Naive thymus-derived CD8-positive, alpha-beta T cell (primary cell): ENCODE measurements around the gene CHD2. TPM values are rescaled to one million over a fixed set of nuclear protein-coding genes. Genes with fewer than 3 reads are reported as not detected.

ENCODE experiments used
- ATAC-seq, 2 donors: fragments of 150-1000 bp; cut with Tn5 transposase in 1 of 2; sonication (Bioruptor Pico), chemical (Tn5 transposase) in 1 of 2; 1 replicate in 1 of 2; 2 replicates in 1 of 2; pipeline ENCODE4 v1.10.0; 2021; ENCODE audit warnings: mild to moderate bottlenecking in 2 of 2, moderate library complexity in 2 of 2
- POLR2A ChIA-PET: fragments of 350-600 bp; sonication (Branson Sonifier 250); formaldehyde crosslinking; loops from one replicate; lab custom pipeline; 2021; ENCODE audit warnings: antibody characterized with exemption; lab: Charles Lee
- DNase-seq, 10 donors: peaks; one replicate each; pipeline versions ENCODE4 v3.0.0 to v3.0.0-alpha.2; 2020 to 2022
- H3K27ac Mint-ChIP-seq, 10 donors: one replicate each; pipeline ENCODE4 v1.8.0; 2020 to 2022; ENCODE audit warnings: mild to moderate bottlenecking in 10 of 10, mixed read lengths in 10 of 10, moderate library complexity in 4 of 10, inconsistent platforms in 1 of 10
- H3K27me3 Mint-ChIP-seq, 5 donors: one replicate each; pipeline ENCODE4 v1.8.0; 2021 to 2022; ENCODE audit warnings: mixed read lengths in 5 of 5
- H3K36me3 Mint-ChIP-seq, 3 donors: one replicate each; pipeline ENCODE4 v1.8.0; 2020 to 2022; ENCODE audit warnings: mixed read lengths in 3 of 3, mild to moderate bottlenecking in 2 of 3, inconsistent platforms in 1 of 3
- H3K4me1 Mint-ChIP-seq, 4 donors: one replicate each; pipeline ENCODE4 v1.8.0; 2021 to 2022; ENCODE audit warnings: mixed read lengths in 4 of 4
- H3K4me3 Mint-ChIP-seq, 10 donors: one replicate each; pipeline ENCODE4 v1.8.0; 2020 to 2022; ENCODE audit warnings: mild to moderate bottlenecking in 10 of 10, mixed read lengths in 10 of 10, moderate library complexity in 6 of 10, inconsistent platforms in 1 of 10
- H3K9me3 Mint-ChIP-seq, 9 donors: one replicate each; pipeline ENCODE4 v1.8.0; 2020 to 2022; ENCODE audit warnings: mixed read lengths in 9 of 9, mild to moderate bottlenecking in 3 of 9, inconsistent platforms in 1 of 9, moderate library complexity in 1 of 9
- microRNA-seq: library from miRNA; unstranded; fragments of <30 nt; microRNA quantifications from one replicate; pipeline ENCODE4 v1.2.0, GENCODE V29; 2022; ENCODE audit warnings: borderline microRNAs expressed
- polyA plus RNA-seq, 3 donors: library from polyadenylated mRNA; unstranded; fragments of 300-500 nt; fragmentation: Illumina TruSeq; gene quantifications; one replicate each; pipeline ENCODE4 v1.2.3, GENCODE V29; 2021
- total RNA-seq, 8 experiments: library from RNA in 2 of 8; stranded (reverse) in 2 of 8; gene quantifications; one replicate each; pipeline ENCODE4 v1.2.3 and lab custom pipeline; 2021 to 2026

Gene CHD2
- total and polyA plus RNA-seq, 5 experiments from 2014 or later: 53.1 to 427 (median 101) TPM

DNA sequence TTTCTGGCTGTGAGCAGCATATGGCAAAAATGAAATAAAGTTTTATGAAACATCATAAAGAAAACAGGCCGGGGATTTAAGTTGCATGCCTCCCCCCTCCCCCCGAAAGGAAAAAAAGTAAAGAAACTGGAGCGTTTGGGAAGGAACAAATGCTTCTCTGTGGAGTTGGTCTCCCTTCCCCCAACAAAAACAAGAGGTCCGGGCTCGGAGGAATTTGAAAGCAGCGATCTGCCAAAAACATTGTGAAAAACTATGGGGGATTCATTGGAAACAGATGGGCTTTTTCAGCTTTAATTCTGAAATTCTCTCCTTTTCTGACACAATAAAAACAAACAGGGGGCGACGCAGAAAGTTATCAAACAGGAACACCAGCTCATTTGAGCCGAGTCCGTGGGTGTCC lies 171.9 kb downstream of the CHD2 start:
- POLR2A ChIA-PET: no interaction called here
- H3K4me3 Mint-ChIP-seq: peak overlapping the region in 8 of 10 donors; percentile 17 to 76 (median 67)
- DNase-seq: no peak
- H3K27me3 Mint-ChIP-seq: peaks cover 30 to 67% (median 50%) of the 10 kb centered on the region in 5 donors
- H3K4me1 Mint-ChIP-seq: peaks cover 10 to 25% (median 15%) of the 10 kb centered on the region in 4 donors
- no peak overlapping the region for H3K27ac Mint-ChIP-seq
- H3K36me3 Mint-ChIP-seq: no peaks in the 10 kb centered on the region
- ATAC-seq: no peak
- H3K9me3 Mint-ChIP-seq: peaks cover 0 to 4% (median 0%) of the 10 kb centered on the region in 9 donors

DNA sequence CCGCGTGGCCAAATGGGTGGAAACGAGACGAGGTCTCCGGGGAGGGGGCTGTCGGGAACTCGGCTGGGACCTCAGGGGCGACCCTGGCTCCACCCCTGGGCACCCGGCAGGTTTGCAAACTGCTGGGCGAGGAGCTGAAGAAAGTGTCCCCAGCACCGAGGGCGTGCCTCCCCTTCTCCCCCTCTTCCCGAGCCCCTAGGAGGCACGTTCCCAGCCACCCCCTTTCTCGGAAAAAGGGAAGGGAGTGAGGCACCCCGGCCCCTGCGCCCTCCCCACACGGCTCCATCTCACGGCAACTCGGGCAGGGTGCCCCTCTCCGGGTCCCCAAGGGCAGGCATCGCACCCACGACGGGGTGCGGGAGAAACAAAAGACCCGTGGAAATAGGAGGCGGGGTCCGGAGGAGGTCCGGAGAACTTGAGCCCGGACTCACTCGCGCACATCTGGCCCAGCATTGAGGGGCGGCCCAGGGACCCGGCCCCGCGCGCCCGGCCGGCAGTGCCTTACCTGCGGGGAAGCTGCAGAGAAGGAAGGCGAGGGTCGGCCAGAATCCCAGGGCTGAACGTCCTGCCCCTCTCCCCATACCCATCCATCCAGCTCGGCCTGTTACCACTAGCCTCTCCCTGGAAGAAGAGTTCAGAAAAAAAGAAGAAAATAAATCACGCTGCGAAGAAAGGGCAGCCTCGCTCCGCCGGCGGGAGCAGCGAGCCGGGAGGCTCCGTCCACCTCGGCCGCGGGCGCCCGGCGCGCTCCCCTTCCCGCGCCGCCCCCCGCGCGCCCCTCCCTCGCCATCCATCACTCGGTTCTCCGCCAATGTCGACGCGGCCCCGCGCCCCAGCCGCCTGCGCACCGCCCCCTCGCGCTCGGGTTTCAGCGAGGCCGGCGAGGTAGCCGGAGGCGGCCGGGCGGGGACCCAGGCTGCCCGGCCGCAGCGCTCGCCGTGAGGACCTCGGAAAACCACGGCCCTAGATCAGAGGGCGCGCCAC lies 172.6 kb downstream of the CHD2 start:
- no peak overlapping the region for H3K27ac Mint-ChIP-seq
- DNase-seq (no peak), ATAC-seq (peak in 1 of 2 donors; percentile 11)
- no peaks in the 10 kb centered on the region for H3K36me3 Mint-ChIP-seq
- peaks cover 0 to 4% (median 0%) of the 10 kb centered on the region in 9 donors for H3K9me3 Mint-ChIP-seq
- POLR2A ChIA-PET: no interaction called here
- H3K27me3 Mint-ChIP-seq: peaks cover 30 to 71% (median 51%) of the 10 kb centered on the region in 5 donors
- peaks cover 10 to 25% (median 15%) of the 10 kb centered on the region in 4 donors for H3K4me1 Mint-ChIP-seq
- peak overlapping the region in 9 of 10 donors; percentile 17 to 89 (median 72) for H3K4me3 Mint-ChIP-seq

- Mint-ChIP-seq H3K27me3 (peaks cover 30 to 71% (median 51%) of the 10 kb centered on the region in 5 donors), H3K9me3 (peaks cover 0 to 3% (median 0%) of the 10 kb centered on the region in 9 donors), H3K4me1 (peaks cover 10 to 25% (median 15%) of the 10 kb centered on the region in 4 donors), H3K36me3 (no peaks in the 10 kb centered on the region), H3K4me3 (peak overlapping the region; percentile 75 to 90 (median 86)), H3K27ac (peak overlapping the region in 1 of 10 donors; percentile 83)
- peak; percentile 30 to 58 for ATAC-seq
- peak in 2 of 10 donors; percentile 7 to 10 for DNase-seq
- POLR2A ChIA-PET: no interaction called here
These were observed 173.4 kb downstream of the CHD2 start for GRCh38 chr15:93073465-93073952.

DNA sequence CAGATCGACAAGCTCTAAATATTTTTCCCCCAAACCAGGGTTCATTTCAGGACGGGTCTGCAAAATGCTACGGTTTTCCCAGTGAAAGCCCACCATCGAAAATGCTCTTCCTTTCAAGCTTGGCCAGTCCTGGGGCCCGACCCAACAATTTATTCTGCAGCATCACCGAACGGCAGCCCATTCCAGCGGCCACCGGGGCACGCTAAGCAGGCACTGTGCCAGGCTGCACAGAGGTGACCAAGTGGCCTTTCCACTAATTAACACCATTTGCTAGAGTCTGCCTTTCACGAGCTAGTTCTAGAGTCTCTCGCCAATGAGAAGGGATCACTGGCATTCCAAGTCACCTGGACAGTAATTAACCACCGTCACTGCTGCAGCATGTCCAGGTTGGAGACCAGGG lies 174.5 kb downstream of the CHD2 start:
- peaks cover 30 to 71% (median 51%) of the 10 kb centered on the region in 5 donors for H3K27me3 Mint-ChIP-seq
- H3K4me3 Mint-ChIP-seq: peak overlapping the region in 1 of 10 donors; percentile 90
- peaks cover 0 to 3% (median 0%) of the 10 kb centered on the region in 9 donors for H3K9me3 Mint-ChIP-seq
- POLR2A ChIA-PET: no interaction called here
- no peak for DNase-seq
- no peak overlapping the region for H3K27ac Mint-ChIP-seq
- peaks cover 10 to 25% (median 15%) of the 10 kb centered on the region in 4 donors for H3K4me1 Mint-ChIP-seq
- no peak for ATAC-seq
- H3K36me3 Mint-ChIP-seq: no peaks in the 10 kb centered on the region

DNA sequence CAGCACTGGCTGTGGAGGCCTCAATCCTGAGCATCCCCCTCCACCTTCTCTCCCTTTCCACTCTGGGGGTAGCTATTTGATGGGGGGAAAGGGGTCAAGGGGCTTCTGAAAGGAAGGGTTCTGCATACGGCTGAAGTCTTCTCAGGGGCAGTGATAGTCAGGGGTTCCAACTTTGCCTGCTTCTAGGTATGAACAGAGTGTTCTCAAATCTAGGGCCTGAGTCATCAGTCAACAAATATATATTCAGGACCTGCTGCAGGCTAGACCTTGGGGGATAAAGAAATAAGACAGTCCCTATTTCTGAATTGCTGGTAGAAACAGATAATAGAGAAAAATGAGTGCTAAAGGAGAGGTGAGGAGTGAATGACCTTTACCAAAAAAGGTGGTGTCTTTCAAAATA lies 176.1 kb downstream of the CHD2 start:
- H3K27ac Mint-ChIP-seq: no peak overlapping the region
- ATAC-seq (no peak), DNase-seq (no peak)
- peaks cover 10 to 25% (median 15%) of the 10 kb centered on the region in 4 donors for H3K4me1 Mint-ChIP-seq
- POLR2A ChIA-PET: no interaction called here
- H3K4me3 Mint-ChIP-seq: no peak overlapping the region
- no peaks in the 10 kb centered on the region for H3K36me3 Mint-ChIP-seq
- H3K27me3 Mint-ChIP-seq: peaks cover 38 to 71% (median 54%) of the 10 kb centered on the region in 5 donors
- H3K9me3 Mint-ChIP-seq: peaks cover 0 to 3% (median 0%) of the 10 kb centered on the region in 9 donors

DNA sequence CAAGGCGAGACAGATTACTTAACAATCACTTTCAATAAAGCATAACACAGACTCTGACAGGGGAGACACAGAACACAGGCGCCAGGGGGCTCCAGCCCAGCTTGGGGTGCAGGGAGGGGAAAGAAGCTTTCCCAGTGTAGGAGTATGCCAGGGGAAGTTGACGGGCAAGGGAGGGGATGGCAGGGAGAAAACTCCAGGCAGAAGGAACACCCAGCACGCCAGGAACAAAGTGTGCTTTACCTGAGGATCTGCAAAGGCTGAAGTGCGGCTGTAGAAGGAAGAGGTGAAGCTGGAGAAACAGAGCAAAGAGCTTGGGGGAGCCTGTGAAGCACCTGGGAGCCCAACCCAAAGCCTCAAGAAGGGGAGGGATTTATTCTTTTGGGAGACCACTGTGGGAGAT lies 176.8 kb downstream of the CHD2 start:
- H3K4me3 Mint-ChIP-seq: no peak overlapping the region
- H3K27me3 Mint-ChIP-seq: peaks cover 38 to 71% (median 50%) of the 10 kb centered on the region in 5 donors
- no peak for ATAC-seq
- no peaks in the 10 kb centered on the region for H3K36me3 Mint-ChIP-seq
- peaks cover 0 to 3% (median 0%) of the 10 kb centered on the region in 9 donors for H3K9me3 Mint-ChIP-seq
- POLR2A ChIA-PET: no interaction called here
- no peak overlapping the region for H3K27ac Mint-ChIP-seq
- DNase-seq: no peak
- H3K4me1 Mint-ChIP-seq: peaks cover 9 to 21% (median 14%) of the 10 kb centered on the region in 4 donors

Small RNAs within 50 kb of the gene (microRNA-seq; reads per million reads assigned to microRNA genes)
- gene MIR3175: not detected

Other genes starting within 250 kb of the CHD2 start
- gene FAM174B, start 244.5 kb upstream of the CHD2 start, total RNA-seq: 10 to 100 TPM in 1 of 2 experiments, 1 to 10 TPM in 1; 9.2 to 10.9 TPM
- 1 to 10 TPM; 3.5 to 6.0 (median 5.9) TPM for gene FAM174B, start 244.5 kb upstream of the CHD2 start, polyA plus RNA-seq
- not detected for gene RGMA, start 188.9 kb downstream of the CHD2 start, total RNA-seq
- not detected for gene RGMA, start 188.9 kb downstream of the CHD2 start, polyA plus RNA-seq